GM06990 (cell line): ENCODE measurements around the gene ASB12.

Experiments
- DNase-seq: peaks from one replicate; pipeline ENCODE4 v3.0.0-alpha.2; 2011; ENCODE audit not compliant: insufficient read length; ENCODE audit errors: extremely low read depth
- H3K27me3 ChIP-seq: replicated peaks from 2 replicates; pipeline ENCODE4 v1.6.0; 2011; ENCODE audit warnings: low read length; ENCODE audit not compliant: control insufficient read depth, insufficient read depth
- H3K36me3 ChIP-seq: 2 replicates; pipeline ENCODE4 v1.5.1; 2011; ENCODE audit warnings: low read length; ENCODE audit not compliant: control insufficient read depth, insufficient read depth
- H3K4me3 ChIP-seq: replicated peaks from 2 replicates; pipeline ENCODE4 v1.5.1; 2011; ENCODE audit warnings: low read depth, mild to moderate bottlenecking, control low read depth, low read length
- TF ChIP-seq, protein P1 (sequence below): IDR thresholded peaks from 2 replicates; pipeline ENCODE4 v1.5.1; 2011; ENCODE audit warnings: low read length, control low read depth, mild to moderate bottlenecking, inconsistent platforms; ENCODE audit not compliant: insufficient read depth, poor library complexity, severe bottlenecking

The ASB12 gene

GRCh38 chrX:64191281-64192010 is 39.0 kb downstream of the ASB12 start:
- DNase-seq, result no peak
- TF ChIP-seq, protein P1, sequence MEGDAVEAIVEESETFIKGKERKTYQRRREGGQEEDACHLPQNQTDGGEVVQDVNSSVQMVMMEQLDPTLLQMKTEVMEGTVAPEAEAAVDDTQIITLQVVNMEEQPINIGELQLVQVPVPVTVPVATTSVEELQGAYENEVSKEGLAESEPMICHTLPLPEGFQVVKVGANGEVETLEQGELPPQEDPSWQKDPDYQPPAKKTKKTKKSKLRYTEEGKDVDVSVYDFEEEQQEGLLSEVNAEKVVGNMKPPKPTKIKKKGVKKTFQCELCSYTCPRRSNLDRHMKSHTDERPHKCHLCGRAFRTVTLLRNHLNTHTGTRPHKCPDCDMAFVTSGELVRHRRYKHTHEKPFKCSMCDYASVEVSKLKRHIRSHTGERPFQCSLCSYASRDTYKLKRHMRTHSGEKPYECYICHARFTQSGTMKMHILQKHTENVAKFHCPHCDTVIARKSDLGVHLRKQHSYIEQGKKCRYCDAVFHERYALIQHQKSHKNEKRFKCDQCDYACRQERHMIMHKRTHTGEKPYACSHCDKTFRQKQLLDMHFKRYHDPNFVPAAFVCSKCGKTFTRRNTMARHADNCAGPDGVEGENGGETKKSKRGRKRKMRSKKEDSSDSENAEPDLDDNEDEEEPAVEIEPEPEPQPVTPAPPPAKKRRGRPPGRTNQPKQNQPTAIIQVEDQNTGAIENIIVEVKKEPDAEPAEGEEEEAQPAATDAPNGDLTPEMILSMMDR, result no peak
- Histone ChIP-seq H3K27me3 (no peaks in the 10 kb centered on the region), H3K36me3 (no peaks in the 10 kb centered on the region; the same call in 1 of the 2 replicates), H3K4me3 (no peak overlapping the region)

GRCh38 chrX:64190136-64190740 is 40.2 kb downstream of the ASB12 start:
- TF ChIP-seq, protein P1, result no peak
- no peaks in the 10 kb centered on the region; the same call in 1 of the 2 replicates for H3K36me3 ChIP-seq
- no peak overlapping the region for H3K4me3 ChIP-seq

GRCh38 chrX:64188901-64189300 is 41.5 kb downstream of the ASB12 start:
- Histone ChIP-seq H3K36me3 (no peaks in the 10 kb centered on the region; the same call in 1 of the 2 replicates), H3K27me3 (no peaks in the 10 kb centered on the region), H3K4me3 (no peak overlapping the region)
- DNase-seq, result no peak
- TF ChIP-seq, protein P1, result no peak

More at GRCh38 chrX:64190136-64190740, 40.2 kb downstream of the ASB12 start:
- DNase-seq, result no peak
- no peaks in the 10 kb centered on the region for H3K27me3 ChIP-seq

DNA sequence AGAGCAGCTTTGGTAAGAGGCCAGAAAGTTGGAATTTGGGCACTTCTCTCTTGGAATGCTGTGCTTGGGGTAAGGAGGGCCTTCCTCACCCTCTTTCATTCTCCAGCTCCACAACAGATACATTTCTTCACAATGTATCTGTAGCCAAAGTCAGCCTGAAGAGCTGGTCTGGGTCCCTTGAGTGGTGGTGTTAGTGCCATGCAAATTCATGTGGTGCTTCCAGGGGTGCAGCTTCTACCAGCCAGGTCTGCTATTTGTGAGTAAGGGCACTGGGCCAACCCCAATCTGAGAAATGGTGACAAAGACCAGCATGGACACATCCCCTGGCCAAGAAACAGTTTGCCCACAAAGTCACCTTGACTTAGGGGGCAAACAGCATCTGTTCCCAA is 42.7 kb downstream of the ASB12 start:
- Histone ChIP-seq H3K36me3 (no peaks in the 10 kb centered on the region; the same call in 1 of the 2 replicates), H3K4me3 (no peak overlapping the region), H3K27me3 (no peaks in the 10 kb centered on the region)
- TF ChIP-seq, protein P1, result no peak
- DNase-seq, result no peak

DNA sequence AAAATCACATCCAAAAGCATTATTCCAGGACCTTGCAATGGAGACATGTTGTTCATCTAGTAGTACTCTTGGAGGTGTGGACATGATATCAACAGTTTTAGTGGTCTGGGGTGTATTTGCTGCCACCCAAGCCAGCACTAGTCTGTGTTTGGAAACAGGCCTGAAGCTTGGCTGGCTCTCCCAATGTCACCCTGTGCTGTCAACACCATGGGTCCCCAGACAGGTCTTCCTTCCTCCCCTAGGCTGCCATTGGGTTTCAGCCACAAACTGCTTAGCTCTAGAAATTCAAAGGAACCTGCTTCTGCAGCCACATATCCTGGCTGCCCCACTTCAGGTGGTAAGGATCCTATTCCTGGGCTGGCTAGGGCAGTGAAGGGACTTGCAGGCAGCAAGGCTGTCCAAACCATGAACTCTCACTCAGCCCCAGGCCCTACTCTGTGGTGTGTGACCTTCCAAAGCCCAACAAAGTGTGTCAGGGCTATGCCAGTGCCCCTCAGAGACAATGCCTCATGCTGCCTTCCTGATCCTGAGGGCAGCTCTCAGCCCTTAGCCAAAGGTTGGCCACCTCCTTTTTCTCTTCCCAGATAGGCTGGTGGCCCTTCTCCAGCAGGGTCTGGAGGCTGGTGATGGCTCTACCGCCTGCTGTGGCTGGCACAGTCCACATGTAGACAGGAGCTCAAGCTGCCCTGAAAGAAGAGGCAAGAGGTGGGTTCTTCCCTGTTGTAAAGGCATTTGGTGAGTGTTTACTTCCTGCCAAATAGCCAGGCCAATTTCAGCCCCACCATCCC is 43.2 kb downstream of the ASB12 start:
- no peaks in the 10 kb centered on the region for H3K27me3 ChIP-seq
- TF ChIP-seq, protein P1, result no peak
- H3K4me3 ChIP-seq, result no peak overlapping the region
- no peak for DNase-seq
- H3K36me3 ChIP-seq, result no peaks in the 10 kb centered on the region
